CD4-positive, CD25-positive, alpha-beta regulatory T cell (primary cell): ENCODE results near the gene CLCN6. TPM values are rescaled to one million over a fixed set of nuclear protein-coding genes. Genes with fewer than 3 reads are reported as not detected.

Experiments used
- ATAC-seq, 2 donors: fragments of 150-1000 bp; cut with Tn5 transposase; one replicate each; pipeline ENCODE4 v1.10.0; 2021; ENCODE audit warnings: low read depth in 2 of 2, moderate number of reproducible peaks in 2 of 2, moderate library complexity in 1 of 2
- DNase-seq, 3 donors: peaks; one replicate each; pipeline versions ENCODE4 v3.0.0 to v3.0.0-alpha.2; 2012 to 2022; ENCODE audit warnings: mixed read lengths in 1 of 3
- H3K27ac ChIP-seq: one replicate; pipeline ENCODE4 v1.7.0; 2013; ENCODE audit warnings: mild to moderate bottlenecking, low read length; ENCODE audit not compliant: insufficient read depth, poor library complexity, severe bottlenecking
- H3K27me3 ChIP-seq: one replicate; pipeline ENCODE4 v1.7.0; 2013; ENCODE audit warnings: low read length; ENCODE audit not compliant: control insufficient read depth, insufficient read depth
- H3K36me3 ChIP-seq: one replicate; pipeline ENCODE4 v1.7.0; 2013; ENCODE audit warnings: mild to moderate bottlenecking, low read length, moderate library complexity; ENCODE audit not compliant: control insufficient read depth, insufficient read depth
- H3K4me1 ChIP-seq: 2 replicates; pipeline ENCODE4 v1.7.0; 2013; ENCODE audit warnings: mild to moderate bottlenecking, low read length; ENCODE audit not compliant: insufficient read depth, control insufficient read depth, poor library complexity, severe bottlenecking
- H3K4me3 ChIP-seq: one replicate; pipeline ENCODE4 v1.7.0; 2013; ENCODE audit warnings: low read depth, mild to moderate bottlenecking, low read length, moderate library complexity
- H3K9me3 ChIP-seq, 2 experiments: 1 replicate in 1 of 2; 2 replicates in 1 of 2; pipeline ENCODE4 v1.7.0; 2013; ENCODE audit warnings: low read length in 2 of 2, mild to moderate bottlenecking in 1 of 2, moderate library complexity in 1 of 2; ENCODE audit not compliant: control insufficient read depth in 2 of 2
- H3K27ac Mint-ChIP-seq, 3 donors: one replicate each; pipeline ENCODE4 v1.8.0; 2020 to 2022; ENCODE audit warnings: mild to moderate bottlenecking in 3 of 3, mixed read lengths in 3 of 3, moderate library complexity in 2 of 3
- H3K27me3 Mint-ChIP-seq: one replicate; pipeline ENCODE4 v1.8.0; 2022; ENCODE audit warnings: mild to moderate bottlenecking, mixed read lengths
- H3K36me3 Mint-ChIP-seq: one replicate; pipeline ENCODE4 v1.8.0; 2020; ENCODE audit warnings: mixed read lengths
- H3K4me1 Mint-ChIP-seq, 4 donors: one replicate each; pipeline ENCODE4 v1.8.0; 2020 to 2022; ENCODE audit warnings: mixed read lengths in 4 of 4, mild to moderate bottlenecking in 1 of 4
- H3K4me3 Mint-ChIP-seq, 4 donors: one replicate each; pipeline ENCODE4 v1.8.0; 2020 to 2022; ENCODE audit warnings: mild to moderate bottlenecking in 4 of 4, mixed read lengths in 4 of 4, moderate library complexity in 3 of 4
- H3K9me3 Mint-ChIP-seq, 7 donors: one replicate each; pipeline ENCODE4 v1.8.0; 2020 to 2022; ENCODE audit warnings: mixed read lengths in 7 of 7, mild to moderate bottlenecking in 3 of 7, moderate library complexity in 2 of 7
- polyA plus RNA-seq, 4 donors: library from polyadenylated mRNA; unstranded; fragments of 300-500 nt; fragmentation: Illumina TruSeq; gene quantifications; one replicate each; pipeline ENCODE4 v1.2.3, GENCODE V29; 2021
- total RNA-seq: library from RNA; stranded (reverse); gene quantifications from one replicate; pipeline ENCODE4 v1.2.3, GENCODE V29; 2022

Gene CLCN6
- total and polyA plus RNA-seq, 5 donors from 2014 or later = 1.6 to 13.5 (median 2.4) TPM

GRCh38 chr1:11787804-11788436, 18.1 kb upstream of the CLCN6 start:
- H3K4me1 Mint-ChIP-seq = peaks cover 0 to 13% (median 0%) of the 10 kb centered on the region in 4 donors
- no peaks in the 10 kb centered on the region for H3K27me3 ChIP-seq
- no peaks in the 10 kb centered on the region for H3K9me3 ChIP-seq
- H3K27ac ChIP-seq = no peak overlapping the region
- ATAC-seq = no peak
- no peaks in the 10 kb centered on the region for H3K9me3 Mint-ChIP-seq
- no peak overlapping the region for H3K4me3 Mint-ChIP-seq
- H3K27me3 Mint-ChIP-seq = no peaks in the 10 kb centered on the region
- no peak overlapping the region for H3K4me3 ChIP-seq
- H3K27ac Mint-ChIP-seq = peak overlapping the region in 1 of 3 donors; percentile 36
- peaks cover 12% of the 10 kb centered on the region for H3K4me1 ChIP-seq
- peaks cover 12% of the 10 kb centered on the region for H3K36me3 Mint-ChIP-seq
- no peak for DNase-seq
- peaks cover 15% of the 10 kb centered on the region for H3K36me3 ChIP-seq

- ATAC-seq = no peak
- H3K27me3 Mint-ChIP-seq = no peaks in the 10 kb centered on the region
- H3K27ac Mint-ChIP-seq = no peak overlapping the region
- H3K4me1 Mint-ChIP-seq = peaks cover 0 to 12% (median 0%) of the 10 kb centered on the region in 4 donors
- no peak for DNase-seq
- no peaks in the 10 kb centered on the region for H3K27me3 ChIP-seq
- peaks cover 12% of the 10 kb centered on the region for H3K36me3 Mint-ChIP-seq
- H3K36me3 ChIP-seq = peaks cover 15% of the 10 kb centered on the region
- no peaks in the 10 kb centered on the region for H3K9me3 Mint-ChIP-seq
- H3K4me3 ChIP-seq = no peak overlapping the region
- no peak overlapping the region for H3K4me3 Mint-ChIP-seq
- no peaks in the 10 kb centered on the region for H3K9me3 ChIP-seq
- no peak overlapping the region for H3K27ac ChIP-seq
- H3K4me1 ChIP-seq = peaks cover 12% of the 10 kb centered on the region
Observed at GRCh38 chr1:11788549-11789053, 17.4 kb upstream of the CLCN6 start.

GRCh38 chr1:11789126-11790067, 16.6 kb upstream of the CLCN6 start:
- no peaks in the 10 kb centered on the region for H3K27me3 Mint-ChIP-seq
- Histone ChIP-seq H3K27ac (no peak overlapping the region), H3K27me3 (no peaks in the 10 kb centered on the region), H3K36me3 (peaks cover 23% of the 10 kb centered on the region), H3K4me1 (peaks cover 11% of the 10 kb centered on the region), H3K9me3 (no peaks in the 10 kb centered on the region), H3K4me3 (no peak overlapping the region)
- no peak overlapping the region for H3K27ac Mint-ChIP-seq
- H3K9me3 Mint-ChIP-seq = no peaks in the 10 kb centered on the region
- peaks cover 13% of the 10 kb centered on the region for H3K36me3 Mint-ChIP-seq
- H3K4me1 Mint-ChIP-seq = peaks cover 0 to 10% (median 0%) of the 10 kb centered on the region in 4 donors
- no peak overlapping the region for H3K4me3 Mint-ChIP-seq
- ATAC-seq = no peak
- no peak for DNase-seq

- H3K9me3 Mint-ChIP-seq = no peaks in the 10 kb centered on the region
- ATAC-seq = no peak
- DNase-seq = no peak
- Histone ChIP-seq H3K4me1 (peaks cover 2% of the 10 kb centered on the region), H3K27me3 (no peaks in the 10 kb centered on the region), H3K4me3 (no peak overlapping the region), H3K9me3 (no peaks in the 10 kb centered on the region), H3K36me3 (peaks cover 31% of the 10 kb centered on the region), H3K27ac (no peak overlapping the region)
- peaks cover 0 to 6% (median 0%) of the 10 kb centered on the region in 4 donors for H3K4me1 Mint-ChIP-seq
- H3K27ac Mint-ChIP-seq = peak overlapping the region in 1 of 3 donors; percentile 10
- H3K27me3 Mint-ChIP-seq = no peaks in the 10 kb centered on the region
- peaks cover 18% of the 10 kb centered on the region for H3K36me3 Mint-ChIP-seq
- no peak overlapping the region for H3K4me3 Mint-ChIP-seq
Observed at GRCh38 chr1:11790101-11790879, 15.7 kb upstream of the CLCN6 start.

GRCh38 chr1:11790880-11791715, 14.9 kb upstream of the CLCN6 start:
- peaks cover 26% of the 10 kb centered on the region for H3K36me3 Mint-ChIP-seq
- ATAC-seq = no peak

GRCh38 chr1:11792106-11792505, 13.9 kb upstream of the CLCN6 start:
- DNase-seq (no peak), ATAC-seq (no peak)
- Mint-ChIP-seq H3K4me3 (no peak overlapping the region), H3K27me3 (no peaks in the 10 kb centered on the region), H3K4me1 (peaks cover 0 to 4% (median 0%) of the 10 kb centered on the region in 4 donors), H3K27ac (no peak overlapping the region), H3K36me3 (peaks cover 26% of the 10 kb centered on the region), H3K9me3 (no peaks in the 10 kb centered on the region)
- peaks cover 43% of the 10 kb centered on the region for H3K36me3 ChIP-seq
- no peaks in the 10 kb centered on the region for H3K27me3 ChIP-seq
- no peaks in the 10 kb centered on the region for H3K9me3 ChIP-seq
- no peak overlapping the region for H3K27ac ChIP-seq
- no peaks in the 10 kb centered on the region for H3K4me1 ChIP-seq
- no peak overlapping the region for H3K4me3 ChIP-seq

More at GRCh38 chr1:11790880-11791715, 14.9 kb upstream of the CLCN6 start:
- H3K27me3 ChIP-seq = no peaks in the 10 kb centered on the region
- peak overlapping the region in 1 of 3 donors; percentile 10 for H3K27ac Mint-ChIP-seq
- H3K4me1 Mint-ChIP-seq = peaks cover 0 to 4% (median 0%) of the 10 kb centered on the region in 4 donors
- no peaks in the 10 kb centered on the region for H3K27me3 Mint-ChIP-seq
- H3K27ac ChIP-seq = no peak overlapping the region
- no peaks in the 10 kb centered on the region for H3K9me3 Mint-ChIP-seq
- no peak overlapping the region for H3K4me3 ChIP-seq
- H3K4me1 ChIP-seq = no peaks in the 10 kb centered on the region
- no peak for DNase-seq
- H3K4me3 Mint-ChIP-seq = no peak overlapping the region
- H3K36me3 ChIP-seq = peaks cover 39% of the 10 kb centered on the region
- no peaks in the 10 kb centered on the region for H3K9me3 ChIP-seq

- peaks cover 0 to 4% (median 0%) of the 10 kb centered on the region in 4 donors for H3K4me1 Mint-ChIP-seq
- Histone ChIP-seq H3K27me3 (no peaks in the 10 kb centered on the region), H3K4me3 (no peak overlapping the region), H3K27ac (no peak overlapping the region), H3K36me3 (peaks cover 49% of the 10 kb centered on the region), H3K4me1 (no peaks in the 10 kb centered on the region), H3K9me3 (no peaks in the 10 kb centered on the region)
- no peaks in the 10 kb centered on the region for H3K9me3 Mint-ChIP-seq
- H3K27ac Mint-ChIP-seq = no peak overlapping the region
- DNase-seq (no peak), ATAC-seq (no peak)
- H3K36me3 Mint-ChIP-seq = peaks cover 26% of the 10 kb centered on the region
- no peak overlapping the region for H3K4me3 Mint-ChIP-seq
- no peaks in the 10 kb centered on the region for H3K27me3 Mint-ChIP-seq
Observed at GRCh38 chr1:11793819-11794218, 12.2 kb upstream of the CLCN6 start.
